ENCODE results near the gene SAMD11.

- TF ChIP-seq YY1 (IDR thresholded peaks at IDR 0.05; ENCODE audit: insufficient read depth, insufficient read length) (no peak), SUZ12 (IDR thresholded peaks at IDR 0.05; ENCODE audit: extremely low read depth, insufficient read depth, insufficient read length) (no peak)
These were observed 68.2 kb downstream of the SAMD11 start for GRCh38 chr1:991895-992294.
